Measurements from ENCODE around the gene NDUFB2.
"Not testable (repeated sequence)": the region's sequence is repeated elsewhere in the genome, so short reads cannot be mapped to it uniquely, and the experiment has no call there.

The NDUFB2 gene

DNA sequence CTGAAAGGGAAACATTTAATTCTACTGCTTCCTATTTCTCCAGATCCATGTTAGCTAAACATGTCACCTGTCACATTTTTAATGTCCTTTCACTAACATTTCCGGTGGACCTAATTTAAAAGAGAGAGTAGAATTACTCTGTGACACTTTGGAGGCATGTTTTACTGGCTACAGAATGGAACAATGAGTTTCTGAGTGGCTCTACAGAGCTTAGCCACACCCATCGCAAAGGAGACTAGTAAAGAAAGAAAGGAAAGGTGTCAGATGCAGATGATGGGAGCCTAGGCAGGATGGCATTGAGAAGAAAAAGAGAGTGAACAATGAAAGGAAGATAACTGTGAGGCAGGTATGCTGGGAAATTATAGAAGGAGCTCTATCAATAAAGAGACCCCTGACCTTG lies 35.9 kb downstream of the NDUFB2 start:
- H3K27ac ChIP-seq (ENCODE audit: insufficient read depth, low read depth, low read length, poor library complexity, severe bottlenecking) = no peak overlapping the region
- H3K9me3 ChIP-seq (ENCODE audit: control insufficient read depth, low read length) = no peaks in the 10 kb centered on the region
- H3K4me3 ChIP-seq (ENCODE audit: insufficient read depth, low read depth, low read length) = no peak overlapping the region
- no peaks in the 10 kb centered on the region for H3K27me3 ChIP-seq (ENCODE audit: control insufficient read depth, insufficient read depth, low read length, poor library complexity, severe bottlenecking)
- H3K36me3 ChIP-seq (ENCODE audit: control insufficient read depth, insufficient read depth, low read length) = no peaks in the 10 kb centered on the region
- no peaks in the 10 kb centered on the region for H3K4me1 ChIP-seq (ENCODE audit: control insufficient read depth, insufficient read depth, low read length)
- WGBS, 2 experiments = 67 to 87% methylated on average over 2 of the region's 2 CpGs

DNA sequence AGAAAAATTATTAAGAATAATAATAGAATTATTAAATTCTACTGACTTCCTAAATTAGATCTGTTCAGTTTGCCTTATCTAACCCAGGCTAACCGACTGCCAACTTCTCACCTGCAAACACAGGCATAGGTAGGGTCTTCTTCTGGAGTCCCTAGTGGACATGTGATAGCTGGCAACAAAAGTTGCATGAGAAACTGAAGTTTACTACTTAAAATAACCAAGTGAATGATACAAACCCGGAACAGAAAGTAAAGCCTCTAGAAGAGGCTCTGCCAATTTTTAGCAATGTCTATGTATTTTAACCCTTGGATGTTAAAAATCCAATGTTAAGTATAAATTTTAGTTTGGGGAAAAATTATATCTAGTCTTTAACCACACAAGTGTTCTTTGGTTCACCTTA lies 37.6 kb downstream of the NDUFB2 start:
- no peak overlapping the region for H3K4me3 ChIP-seq (ENCODE audit: insufficient read depth, low read depth, low read length)
- no peaks in the 10 kb centered on the region for H3K9me3 ChIP-seq (ENCODE audit: control insufficient read depth, low read length)
- H3K4me1 ChIP-seq (ENCODE audit: control insufficient read depth, insufficient read depth, low read length) = no peaks in the 10 kb centered on the region
- 92 to 94% methylated on average over 2 of the region's 2 CpGs for whole genome bisulfite sequencing, 2 experiments
- H3K27me3 ChIP-seq (ENCODE audit: control insufficient read depth, insufficient read depth, low read length, poor library complexity, severe bottlenecking) = no peaks in the 10 kb centered on the region
- H3K36me3 ChIP-seq (ENCODE audit: control insufficient read depth, insufficient read depth, low read length) = no peaks in the 10 kb centered on the region
- H3K27ac ChIP-seq (ENCODE audit: insufficient read depth, low read depth, low read length, poor library complexity, severe bottlenecking) = no peak overlapping the region

DNA sequence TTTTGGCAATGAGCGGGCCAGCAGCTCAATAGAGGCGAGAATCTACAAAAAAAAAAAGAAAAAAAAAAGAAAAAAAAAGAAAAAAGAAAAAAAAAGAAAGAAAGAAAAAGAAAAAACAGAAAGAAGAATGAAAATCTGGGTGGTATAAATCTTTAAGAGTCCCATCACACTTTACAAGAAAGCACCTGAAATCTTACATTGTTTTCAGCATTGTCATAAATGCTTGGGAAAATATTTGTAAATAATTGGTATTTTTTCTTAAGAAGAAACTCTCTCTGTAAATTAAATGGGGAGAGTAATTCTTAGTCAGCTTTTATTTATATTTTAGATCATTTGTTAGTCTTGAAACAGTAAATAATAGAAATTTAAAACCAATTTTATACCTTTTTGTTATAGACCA lies 38.2 kb downstream of the NDUFB2 start:
- no peaks in the 10 kb centered on the region for H3K36me3 ChIP-seq (ENCODE audit: control insufficient read depth, insufficient read depth, low read length)
- H3K27me3 ChIP-seq (ENCODE audit: control insufficient read depth, insufficient read depth, low read length, poor library complexity, severe bottlenecking) = no peaks in the 10 kb centered on the region
- H3K4me1 ChIP-seq (ENCODE audit: control insufficient read depth, insufficient read depth, low read length) = no peaks in the 10 kb centered on the region
- H3K9me3 ChIP-seq (ENCODE audit: control insufficient read depth, low read length) = no peaks in the 10 kb centered on the region
- H3K4me3 ChIP-seq (ENCODE audit: insufficient read depth, low read depth, low read length) = no peak overlapping the region
- 93% methylated on average over 2 of the region's 2 CpGs; no CpG with 5 or more reads in 1 of the 2 experiments for WGBS, 2 experiments
- no peak overlapping the region for H3K27ac ChIP-seq (ENCODE audit: insufficient read depth, low read depth, low read length, poor library complexity, severe bottlenecking)

DNA sequence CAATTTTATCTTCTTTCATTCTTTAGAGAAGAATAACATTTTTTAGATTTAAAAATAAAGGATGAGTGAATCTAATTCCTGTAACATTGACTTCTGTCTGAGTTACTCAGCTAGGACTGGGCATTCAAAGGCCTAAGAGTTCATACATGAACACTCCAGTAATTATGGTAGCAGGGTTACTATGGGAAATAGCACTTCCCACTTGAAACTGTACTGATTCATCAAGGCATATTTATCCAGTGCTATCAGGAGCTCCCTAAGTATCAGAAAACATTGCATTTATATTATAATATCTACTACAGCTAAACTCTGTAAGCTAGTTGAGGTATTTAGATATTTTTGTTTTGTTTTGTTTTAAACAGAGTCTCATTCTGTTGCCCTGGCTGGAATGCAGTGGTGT lies 41.8 kb downstream of the NDUFB2 start:
- Histone ChIP-seq H3K36me3 (ENCODE audit: control insufficient read depth, insufficient read depth, low read length) (no peaks in the 10 kb centered on the region), H3K27ac (ENCODE audit: insufficient read depth, low read depth, low read length, poor library complexity, severe bottlenecking) (no peak overlapping the region), H3K9me3 (ENCODE audit: control insufficient read depth, low read length) (no peaks in the 10 kb centered on the region), H3K4me1 (ENCODE audit: control insufficient read depth, insufficient read depth, low read length) (no peaks in the 10 kb centered on the region), H3K27me3 (ENCODE audit: control insufficient read depth, insufficient read depth, low read length, poor library complexity, severe bottlenecking) (no peaks in the 10 kb centered on the region), H3K4me3 (ENCODE audit: insufficient read depth, low read depth, low read length) (no peak overlapping the region)

DNA sequence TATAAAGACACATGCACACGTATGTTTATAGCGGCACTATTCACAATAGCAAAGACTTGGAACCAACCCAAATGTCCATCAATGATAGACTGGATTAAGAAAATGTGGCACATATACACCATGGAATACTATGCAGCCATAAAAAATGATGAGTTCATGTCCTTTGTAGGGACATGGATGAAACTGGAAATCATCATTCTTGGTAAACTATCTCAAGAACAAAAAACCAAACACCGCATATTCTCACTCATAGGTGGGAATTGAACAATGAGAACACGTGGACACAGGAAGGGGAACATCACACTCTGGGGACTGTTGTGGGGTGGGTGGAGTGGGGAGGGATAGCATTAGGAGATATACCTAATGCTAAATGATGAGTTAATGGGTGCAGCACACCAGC lies 46.7 kb downstream of the NDUFB2 start:
- not testable (repeated sequence) for H3K36me3 ChIP-seq (ENCODE audit: control insufficient read depth, insufficient read depth, low read length); H3K4me3 ChIP-seq (ENCODE audit: insufficient read depth, low read depth, low read length); H3K4me1 ChIP-seq (ENCODE audit: control insufficient read depth, insufficient read depth, low read length); H3K27me3 ChIP-seq (ENCODE audit: control insufficient read depth, insufficient read depth, low read length, poor library complexity, severe bottlenecking); H3K27ac ChIP-seq (ENCODE audit: insufficient read depth, low read depth, low read length, poor library complexity, severe bottlenecking); H3K9me3 ChIP-seq (ENCODE audit: control insufficient read depth, low read length)
- WGBS, 2 experiments = no CpG with 5 or more reads among the region's 4 CpGs

DNA sequence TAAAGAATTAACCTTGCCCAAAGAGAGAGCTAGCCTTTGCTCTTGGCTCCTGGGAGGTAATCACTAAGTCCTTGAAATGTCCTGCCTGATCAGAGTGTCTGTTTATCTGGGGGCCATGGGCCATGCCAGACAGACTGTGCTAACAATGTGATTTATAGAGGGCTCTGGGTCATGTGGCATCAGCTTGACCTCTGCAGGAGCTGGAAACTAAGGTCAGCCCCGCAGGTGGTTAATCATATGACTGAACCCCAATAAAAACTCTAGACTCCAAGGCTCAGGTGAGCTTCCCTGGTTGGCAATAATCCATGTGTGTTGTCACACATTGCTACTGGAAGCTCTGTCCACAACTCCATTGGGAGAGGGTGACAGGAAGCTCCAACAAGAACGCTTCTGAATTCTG lies 47.5 kb downstream of the NDUFB2 start:
- H3K9me3 ChIP-seq (ENCODE audit: control insufficient read depth, low read length) = no peaks in the 10 kb centered on the region
- H3K27ac ChIP-seq (ENCODE audit: insufficient read depth, low read depth, low read length, poor library complexity, severe bottlenecking) = no peak overlapping the region
- 92 to 94% methylated on average over 2 of the region's 2 CpGs for WGBS, 2 experiments
- H3K4me1 ChIP-seq (ENCODE audit: control insufficient read depth, insufficient read depth, low read length) = no peaks in the 10 kb centered on the region
- H3K27me3 ChIP-seq (ENCODE audit: control insufficient read depth, insufficient read depth, low read length, poor library complexity, severe bottlenecking) = no peaks in the 10 kb centered on the region
- H3K4me3 ChIP-seq (ENCODE audit: insufficient read depth, low read depth, low read length) = no peak overlapping the region
- H3K36me3 ChIP-seq (ENCODE audit: control insufficient read depth, insufficient read depth, low read length) = no peaks in the 10 kb centered on the region

DNA sequence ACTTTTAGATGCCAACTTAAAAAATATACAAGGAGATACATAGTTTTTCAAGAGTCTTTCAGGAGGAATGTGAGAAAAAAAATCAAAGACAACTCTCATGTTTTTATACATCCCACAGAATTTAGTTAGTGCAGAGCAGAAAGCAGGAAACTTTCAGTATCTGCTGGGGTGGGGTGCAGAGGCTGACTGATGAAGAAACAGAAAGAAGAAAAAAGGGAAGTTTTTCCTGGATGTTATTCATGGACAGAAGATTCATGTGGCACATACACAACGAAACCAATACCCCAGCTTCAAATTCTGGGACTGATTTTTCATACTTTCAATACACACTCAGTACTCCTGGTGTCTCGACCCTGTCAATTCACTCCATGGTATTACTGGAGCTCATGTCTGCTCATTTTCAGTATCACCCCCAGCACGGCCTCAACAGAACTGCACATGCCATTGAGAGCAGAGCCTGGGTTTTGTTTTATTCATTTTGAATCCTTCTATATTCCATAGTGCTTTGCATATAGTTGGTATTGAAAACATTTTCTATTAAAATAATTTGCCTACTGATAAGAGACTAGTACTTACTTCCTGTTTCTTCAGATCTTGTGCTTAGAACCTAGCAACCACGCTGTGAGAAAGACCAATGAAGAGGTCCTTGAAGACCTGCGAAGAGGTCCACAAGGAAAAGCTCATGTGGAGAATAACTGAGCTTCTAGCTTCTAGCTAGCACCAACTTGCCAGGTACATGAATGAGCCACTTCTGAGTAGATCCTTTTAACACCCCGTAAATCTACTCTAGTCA lies 49.0 kb downstream of the NDUFB2 start:
- no peak overlapping the region for H3K4me3 ChIP-seq (ENCODE audit: insufficient read depth, low read depth, low read length)
- WGBS, 2 experiments = 95 to 96% methylated on average over 6 of the region's 6 CpGs
- no peaks in the 10 kb centered on the region for H3K27me3 ChIP-seq (ENCODE audit: control insufficient read depth, insufficient read depth, low read length, poor library complexity, severe bottlenecking)
- H3K4me1 ChIP-seq (ENCODE audit: control insufficient read depth, insufficient read depth, low read length) = no peaks in the 10 kb centered on the region
- no peaks in the 10 kb centered on the region for H3K36me3 ChIP-seq (ENCODE audit: control insufficient read depth, insufficient read depth, low read length)
- no peaks in the 10 kb centered on the region for H3K9me3 ChIP-seq (ENCODE audit: control insufficient read depth, low read length)
- H3K27ac ChIP-seq (ENCODE audit: insufficient read depth, low read depth, low read length, poor library complexity, severe bottlenecking) = no peak overlapping the region

DNA sequence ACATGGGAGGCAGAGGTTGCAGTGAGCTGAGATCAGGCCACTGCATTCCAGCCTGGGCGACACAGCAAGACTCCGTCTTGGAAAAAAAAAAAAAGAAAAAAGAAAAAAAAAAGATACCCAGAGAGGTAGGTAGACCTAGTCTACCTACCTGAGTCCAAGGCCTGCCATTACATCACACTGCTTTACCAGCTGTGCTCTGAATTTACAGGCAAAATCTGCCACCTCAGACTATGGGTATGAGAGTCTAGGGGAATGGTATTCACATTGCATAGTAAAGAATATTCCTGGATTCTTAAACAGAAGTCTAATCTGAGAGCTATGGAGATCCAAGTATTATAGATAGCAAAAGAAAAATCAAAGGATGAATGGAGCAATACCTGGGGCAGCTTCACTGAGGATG lies 50.2 kb downstream of the NDUFB2 start:
- Histone ChIP-seq H3K27ac (ENCODE audit: insufficient read depth, low read depth, low read length, poor library complexity, severe bottlenecking) (no peak overlapping the region), H3K27me3 (ENCODE audit: control insufficient read depth, insufficient read depth, low read length, poor library complexity, severe bottlenecking) (no peaks in the 10 kb centered on the region), H3K36me3 (ENCODE audit: control insufficient read depth, insufficient read depth, low read length) (no peaks in the 10 kb centered on the region), H3K4me3 (ENCODE audit: insufficient read depth, low read depth, low read length) (no peak overlapping the region), H3K4me1 (ENCODE audit: control insufficient read depth, insufficient read depth, low read length) (no peaks in the 10 kb centered on the region), H3K9me3 (ENCODE audit: control insufficient read depth, low read length) (no peaks in the 10 kb centered on the region)
- WGBS, 2 experiments = 92 to 98% methylated on average over 2 of the region's 2 CpGs

DNA sequence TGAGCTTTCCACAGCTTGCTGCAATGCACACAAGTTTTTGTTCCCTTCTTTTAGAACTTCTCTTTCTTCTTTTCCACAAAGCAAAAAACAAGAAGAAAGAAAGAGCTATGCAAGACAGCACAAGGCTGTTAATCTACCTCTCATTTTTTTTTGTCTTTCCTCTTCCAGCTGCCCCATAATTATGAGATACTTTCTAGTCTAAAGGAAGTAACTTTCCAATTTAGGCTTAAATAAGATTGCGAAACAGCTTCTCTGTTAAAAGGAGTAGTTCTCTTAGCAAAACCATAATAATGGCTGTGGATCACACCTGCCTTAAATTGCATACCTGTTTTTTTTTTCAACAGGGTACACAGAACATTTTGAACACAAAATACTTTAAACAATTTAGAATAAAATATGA lies 56.0 kb downstream of the NDUFB2 start:
- H3K36me3 ChIP-seq (ENCODE audit: control insufficient read depth, insufficient read depth, low read length) = no peaks in the 10 kb centered on the region
- WGBS, 2 experiments = 89 to 100% methylated on average over 1 of the region's 1 CpG
- no peaks in the 10 kb centered on the region for H3K27me3 ChIP-seq (ENCODE audit: control insufficient read depth, insufficient read depth, low read length, poor library complexity, severe bottlenecking)
- no peaks in the 10 kb centered on the region for H3K4me1 ChIP-seq (ENCODE audit: control insufficient read depth, insufficient read depth, low read length)
- no peak overlapping the region for H3K27ac ChIP-seq (ENCODE audit: insufficient read depth, low read depth, low read length, poor library complexity, severe bottlenecking)
- no peak overlapping the region for H3K4me3 ChIP-seq (ENCODE audit: insufficient read depth, low read depth, low read length)
- no peaks in the 10 kb centered on the region for H3K9me3 ChIP-seq (ENCODE audit: control insufficient read depth, low read length)

DNA sequence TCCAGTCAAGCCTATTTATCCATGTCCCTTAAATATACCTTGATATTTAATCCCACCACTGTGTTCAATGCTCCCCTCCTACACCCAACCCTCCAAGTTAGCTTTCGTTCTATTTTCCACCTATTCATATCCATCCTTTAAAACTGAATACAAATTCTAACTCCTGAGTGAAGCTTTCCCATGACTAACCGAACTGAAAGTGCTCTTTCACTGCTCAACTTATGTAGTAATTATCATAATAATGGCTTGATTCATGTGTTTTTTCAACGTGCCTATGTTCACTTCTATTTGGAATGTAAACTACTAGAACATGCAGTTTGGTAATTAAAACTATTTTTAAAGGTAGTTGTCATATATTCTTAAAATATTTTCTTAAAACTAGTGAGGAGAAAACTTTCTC lies 58.0 kb downstream of the NDUFB2 start:
- Histone ChIP-seq H3K36me3 (ENCODE audit: control insufficient read depth, insufficient read depth, low read length) (no peaks in the 10 kb centered on the region), H3K4me1 (ENCODE audit: control insufficient read depth, insufficient read depth, low read length) (no peaks in the 10 kb centered on the region), H3K9me3 (ENCODE audit: control insufficient read depth, low read length) (no peaks in the 10 kb centered on the region), H3K27ac (ENCODE audit: insufficient read depth, low read depth, low read length, poor library complexity, severe bottlenecking) (no peak overlapping the region), H3K27me3 (ENCODE audit: control insufficient read depth, insufficient read depth, low read length, poor library complexity, severe bottlenecking) (no peaks in the 10 kb centered on the region), H3K4me3 (ENCODE audit: insufficient read depth, low read depth, low read length) (no peak overlapping the region)
- WGBS, 2 experiments = 58 to 73% methylated on average over 2 to 3 of the region's 3 CpGs
